GM21360 (cell line): ENCODE results near the gene TXNDC16.
"Not testable (repeated sequence)": the region's sequence is repeated elsewhere in the genome, so short reads cannot be mapped to it uniquely, and the experiment has no call there.

ENCODE experiments used
- ATAC-seq: cut with Tn5 transposase; IDR thresholded peaks from one replicate; pipeline ENCODE4 v1.9.1; 2021; ENCODE audit warnings: mild to moderate bottlenecking, moderate library complexity; ENCODE audit not compliant: unreplicated experiment

The TXNDC16 gene

DNA sequence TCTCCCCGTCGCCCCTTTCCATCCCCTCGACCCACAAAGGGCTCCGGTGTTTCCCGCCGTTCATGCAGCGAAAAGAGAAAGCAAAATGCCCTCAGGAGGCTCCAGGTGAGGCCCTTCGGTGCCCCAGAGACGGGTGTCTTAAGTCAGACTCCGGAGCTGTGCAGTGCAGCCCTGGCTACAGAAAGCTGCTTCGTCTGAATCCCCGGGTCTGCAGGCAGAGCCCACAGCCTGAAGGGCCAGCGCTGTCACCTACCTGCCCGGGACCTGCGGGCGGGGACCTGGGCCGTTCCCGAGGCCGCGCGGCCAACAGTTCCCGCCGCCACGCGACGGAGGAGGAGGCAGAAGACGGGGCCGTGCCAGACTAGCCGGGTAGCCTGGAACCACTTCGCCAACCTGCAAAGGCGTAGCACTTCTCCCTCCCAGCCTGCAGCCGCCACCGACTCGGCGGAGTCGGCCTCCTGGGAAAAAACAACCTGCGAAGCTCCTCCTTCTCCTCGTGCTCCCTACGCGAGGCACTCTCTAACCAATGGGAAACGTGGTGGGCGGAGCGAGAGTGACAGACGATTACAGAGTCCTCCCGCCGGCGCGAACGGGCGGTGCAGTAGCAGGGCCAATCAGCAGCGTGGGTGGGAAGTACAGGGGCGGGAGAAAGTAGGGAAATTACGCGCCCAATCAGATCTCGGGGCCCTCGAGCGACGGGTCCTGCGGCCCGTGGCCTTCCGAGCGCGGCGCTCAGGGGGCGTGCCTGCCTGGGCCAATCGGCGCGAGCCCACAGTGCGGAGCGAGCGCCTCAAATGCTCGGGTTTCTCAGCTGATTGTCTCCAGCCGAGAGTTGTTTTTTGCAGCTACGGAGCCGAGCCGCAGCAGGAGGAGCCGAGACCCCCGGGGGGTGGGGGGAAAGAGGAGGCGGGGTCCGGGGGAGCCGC is at the start of gene TXNDC16, which contains the start of gene GPR137C:
TSS of gene TXNDC16 (minus strand) at position 443 of the 926 bp plus-strand sequence. CDS start 8,948 bp downstream, outside the sequence.
TSS of gene GPR137C (plus strand) at position 774 of the 926 bp plus-strand sequence. CDS start 312 bp downstream, outside the sequence.
- ATAC-seq: peak; percentile 87

DNA sequence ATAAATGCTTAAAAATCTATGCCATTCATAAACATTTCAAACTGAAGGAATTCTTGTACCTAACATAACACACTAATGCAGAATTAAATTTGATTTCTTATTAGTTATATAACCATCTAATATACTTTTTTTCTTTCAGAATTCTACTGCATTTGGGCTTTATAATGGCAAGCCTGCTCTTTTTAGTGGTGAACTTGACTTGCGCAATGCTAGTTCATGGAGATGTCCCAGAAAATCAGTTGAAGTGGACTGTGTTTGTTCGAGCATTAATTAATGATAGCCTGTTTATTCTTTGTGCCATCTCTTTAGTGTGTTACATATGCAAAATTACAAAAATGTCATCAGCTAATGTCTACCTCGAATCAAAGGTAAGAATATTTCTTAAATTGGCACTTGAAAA is 47.7 kb upstream of the TXNDC16 start:
- ATAC-seq: no peak

DNA sequence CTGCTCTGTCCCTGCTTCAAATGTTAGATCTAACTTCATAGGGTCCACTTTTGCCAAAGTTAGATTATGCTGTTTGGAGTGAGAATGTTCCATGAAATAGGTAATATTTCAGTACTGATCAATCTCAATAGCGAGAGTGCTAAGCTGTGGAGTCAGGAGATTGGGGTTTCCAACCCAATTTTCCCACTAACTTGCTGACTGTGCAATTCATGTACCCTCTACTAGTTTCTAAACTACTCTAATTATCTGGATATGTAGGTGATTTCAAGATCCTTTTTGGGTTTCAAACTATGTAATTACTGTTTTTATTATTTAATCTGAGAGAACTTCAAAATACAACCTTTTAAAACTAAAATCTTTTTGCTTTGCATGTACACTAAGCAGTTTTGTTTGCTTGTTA is 46.3 kb upstream of the TXNDC16 start:
- ATAC-seq: no peak

- no peak for ATAC-seq
These were observed 44.6 kb upstream of the TXNDC16 start for GRCh38 chr14:52596861-52597260.

- ATAC-seq: no peak
These were observed 44.0 kb upstream of the TXNDC16 start for GRCh38 chr14:52596320-52596719.

DNA sequence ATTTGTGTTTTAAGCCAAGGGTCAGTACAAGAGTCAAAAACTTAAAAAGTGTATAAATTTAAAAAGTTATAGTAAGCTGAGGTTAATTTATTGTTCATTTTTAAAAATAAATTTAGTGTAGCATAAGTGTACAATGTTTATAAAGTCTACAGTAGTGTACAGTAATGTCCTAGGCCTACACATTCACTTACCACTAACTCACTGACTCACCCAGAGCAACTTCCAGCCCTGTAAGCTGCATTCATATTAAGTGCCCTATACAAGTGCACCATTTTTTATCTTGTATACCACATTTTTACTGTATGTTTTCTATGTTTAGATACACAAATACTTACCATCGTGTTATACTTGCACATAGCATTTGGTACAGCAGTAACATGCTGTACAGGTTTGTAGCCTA is 38.0 kb upstream of the TXNDC16 start:
- no peak for ATAC-seq

GRCh38 chr14:52589646-52590045 is 37.3 kb upstream of the TXNDC16 start:
- ATAC-seq: no peak

- ATAC-seq: no peak
These were observed 31.2 kb upstream of the TXNDC16 start for GRCh38 chr14:52583544-52583943.

DNA sequence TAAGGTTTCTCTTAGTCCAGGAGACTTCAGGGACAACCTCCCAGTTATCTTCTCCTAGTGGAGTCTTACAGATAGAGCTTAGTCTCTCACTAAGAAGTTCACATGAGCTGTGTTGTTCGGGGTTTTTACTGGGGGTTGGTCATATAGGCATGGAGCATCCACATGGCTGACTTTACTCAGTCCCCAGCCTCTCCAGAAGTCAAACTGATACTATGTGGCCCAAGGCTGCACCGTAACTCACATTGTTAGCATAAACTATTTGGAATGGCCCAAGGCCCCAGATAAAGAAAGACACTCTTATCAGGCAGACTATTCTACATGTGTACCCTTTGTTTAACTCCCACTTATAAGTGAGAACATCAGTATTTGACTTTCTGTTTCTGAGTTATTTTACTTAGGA is 23.6 kb upstream of the TXNDC16 start:
- ATAC-seq: no peak

GRCh38 chr14:52568454-52568853 is 16.1 kb upstream of the TXNDC16 start:
- not testable (repeated sequence) for ATAC-seq

- ATAC-seq: no peak
These were observed 10.8 kb upstream of the TXNDC16 start for GRCh38 chr14:52563120-52563519.

DNA sequence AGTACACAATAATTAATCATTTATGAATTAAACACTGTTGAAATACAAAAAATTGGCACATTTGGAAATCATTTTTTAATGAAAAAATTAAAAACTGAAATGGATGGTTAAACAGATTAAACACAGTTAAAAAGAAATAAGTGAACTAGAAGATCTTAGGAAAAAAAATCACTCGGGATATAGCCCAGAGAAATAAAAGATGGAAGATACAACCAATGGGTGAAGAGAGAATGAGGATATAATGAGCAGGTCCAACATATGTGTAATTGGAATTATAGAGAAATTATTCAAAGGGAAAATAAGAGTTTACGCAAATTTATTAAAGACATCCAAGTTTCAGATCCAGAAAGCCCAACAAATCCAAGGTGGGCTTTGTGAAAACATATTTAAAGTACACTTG is 6.4 kb upstream of the TXNDC16 start:
- ATAC-seq: no peak

GRCh38 chr14:52553671-52554575 is 1.6 kb upstream of the TXNDC16 start:
- no peak for ATAC-seq

DNA sequence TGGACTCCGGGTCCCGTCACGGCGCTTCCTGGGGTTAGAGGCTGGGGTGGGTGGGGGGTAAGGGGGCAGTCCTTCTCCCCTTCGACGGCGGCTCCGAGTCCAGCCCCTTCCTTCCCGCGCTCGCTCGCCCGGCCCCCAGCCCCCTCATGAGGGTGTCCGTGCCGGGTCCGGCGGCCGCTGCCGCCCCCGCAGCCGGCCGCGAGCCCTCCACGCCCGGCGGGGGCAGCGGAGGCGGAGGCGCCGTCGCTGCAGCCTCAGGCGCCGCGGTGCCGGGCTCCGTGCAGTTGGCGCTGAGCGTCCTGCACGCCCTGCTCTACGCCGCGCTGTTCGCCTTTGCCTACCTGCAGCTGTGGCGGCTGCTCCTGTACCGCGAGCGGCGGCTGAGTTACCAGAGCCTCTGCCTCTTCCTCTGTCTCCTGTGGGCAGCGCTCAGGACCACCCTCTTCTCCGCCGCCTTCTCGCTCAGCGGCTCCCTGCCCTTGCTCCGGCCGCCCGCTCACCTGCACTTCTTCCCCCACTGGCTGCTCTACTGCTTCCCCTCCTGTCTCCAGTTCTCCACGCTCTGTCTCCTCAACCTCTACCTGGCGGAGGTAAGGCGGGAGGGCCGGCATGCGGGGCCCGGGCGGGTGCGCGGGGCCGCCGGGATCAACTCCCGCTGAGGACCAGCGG is 831 bp upstream of the TXNDC16 start:
- peak; percentile 15 for ATAC-seq

DNA sequence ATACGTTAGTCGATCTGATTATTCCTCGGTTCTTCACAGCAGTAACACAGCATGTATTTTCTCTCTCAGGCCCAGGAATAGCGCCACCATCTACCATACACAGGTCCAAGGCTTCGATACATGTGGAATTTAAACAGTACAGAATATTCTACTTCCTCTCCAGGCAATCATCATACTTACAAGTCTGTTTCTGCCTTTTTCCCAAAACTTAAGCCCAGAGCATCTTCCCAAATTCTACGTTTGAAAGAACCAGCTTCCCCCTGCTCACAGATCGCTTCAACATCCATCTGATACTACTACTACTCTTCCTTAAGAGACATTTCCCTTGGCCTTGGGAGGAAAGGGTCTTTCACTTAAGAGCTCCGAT is 626 bp downstream of the TXNDC16 start:
- no peak for ATAC-seq

- no peak for ATAC-seq
These were observed 1.1 kb downstream of the TXNDC16 start for GRCh38 chr14:52551205-52551604.

DNA sequence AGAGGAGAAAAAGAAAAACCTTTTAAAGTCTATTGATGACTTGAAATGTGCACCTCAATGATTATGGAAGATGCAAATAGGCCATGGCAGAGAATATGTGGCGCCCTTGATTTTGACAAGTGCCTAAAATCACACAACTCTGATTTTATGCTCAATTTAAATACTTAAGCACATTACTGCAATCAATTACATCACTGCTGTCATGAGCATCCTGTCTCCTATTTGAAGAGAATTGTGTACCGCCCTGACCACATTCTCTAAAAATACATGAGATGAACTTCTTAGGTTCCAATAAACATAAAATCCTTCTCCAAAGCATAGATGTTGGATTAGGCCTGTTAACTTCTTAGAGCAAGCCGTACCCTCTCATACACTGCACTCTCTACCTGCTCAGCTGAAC is 1.6 kb downstream of the TXNDC16 start:
- no peak for ATAC-seq

DNA sequence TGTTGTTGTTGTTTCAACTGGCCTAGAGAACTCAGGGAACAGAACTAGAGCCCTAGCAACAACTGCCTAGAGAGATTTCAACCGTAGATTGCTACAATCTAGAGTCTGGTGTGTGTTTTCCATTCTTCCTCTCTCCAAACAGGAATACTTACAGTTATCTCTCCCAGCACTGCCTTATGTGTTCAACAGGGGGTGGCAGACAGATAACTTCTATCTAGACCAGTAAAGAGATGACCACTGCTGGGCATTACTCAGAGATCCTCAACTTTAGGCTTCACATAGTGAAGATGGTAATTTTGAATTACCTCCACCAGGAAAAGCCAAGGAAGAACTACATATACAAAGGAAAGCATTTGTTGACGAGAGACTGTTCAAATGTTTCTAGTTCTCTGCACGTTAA is 4.8 kb downstream of the TXNDC16 start:
- no peak for ATAC-seq

DNA sequence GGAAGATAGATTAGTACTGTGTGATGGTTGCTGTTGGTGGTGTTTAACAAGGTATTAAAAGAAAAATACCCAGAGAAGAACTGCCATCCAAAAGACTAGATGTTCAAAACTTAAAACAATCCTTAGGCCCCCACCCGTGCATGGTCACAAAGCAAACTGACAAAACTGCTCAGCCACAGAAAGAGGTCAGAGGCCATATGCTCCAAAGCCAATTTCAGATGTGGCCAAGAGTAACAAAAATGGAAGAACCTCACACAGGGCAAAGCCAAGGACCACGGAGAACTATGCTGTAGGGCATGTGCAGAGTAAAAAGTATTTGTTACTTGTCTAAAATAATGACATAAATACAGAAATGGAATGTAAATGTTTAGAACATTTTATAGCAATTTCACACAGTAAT is 5.3 kb downstream of the TXNDC16 start:
- no peak for ATAC-seq

GRCh38 chr14:52546318-52546670 is 6.0 kb downstream of the TXNDC16 start:
- no peak for ATAC-seq
